HG02943 (cell line): ENCODE measurements around the gene UBAP2L.
A peak's percentile ranks its signal among the peaks of the same experiment; 100 is the strongest.

Source experiments
- ATAC-seq: cut with Tn5 transposase; IDR thresholded peaks from one replicate; pipeline ENCODE4 v1.9.1; 2021; ENCODE audit warnings: mild to moderate bottlenecking, low read depth, moderate library complexity; ENCODE audit not compliant: unreplicated experiment

The UBAP2L gene, protein sequence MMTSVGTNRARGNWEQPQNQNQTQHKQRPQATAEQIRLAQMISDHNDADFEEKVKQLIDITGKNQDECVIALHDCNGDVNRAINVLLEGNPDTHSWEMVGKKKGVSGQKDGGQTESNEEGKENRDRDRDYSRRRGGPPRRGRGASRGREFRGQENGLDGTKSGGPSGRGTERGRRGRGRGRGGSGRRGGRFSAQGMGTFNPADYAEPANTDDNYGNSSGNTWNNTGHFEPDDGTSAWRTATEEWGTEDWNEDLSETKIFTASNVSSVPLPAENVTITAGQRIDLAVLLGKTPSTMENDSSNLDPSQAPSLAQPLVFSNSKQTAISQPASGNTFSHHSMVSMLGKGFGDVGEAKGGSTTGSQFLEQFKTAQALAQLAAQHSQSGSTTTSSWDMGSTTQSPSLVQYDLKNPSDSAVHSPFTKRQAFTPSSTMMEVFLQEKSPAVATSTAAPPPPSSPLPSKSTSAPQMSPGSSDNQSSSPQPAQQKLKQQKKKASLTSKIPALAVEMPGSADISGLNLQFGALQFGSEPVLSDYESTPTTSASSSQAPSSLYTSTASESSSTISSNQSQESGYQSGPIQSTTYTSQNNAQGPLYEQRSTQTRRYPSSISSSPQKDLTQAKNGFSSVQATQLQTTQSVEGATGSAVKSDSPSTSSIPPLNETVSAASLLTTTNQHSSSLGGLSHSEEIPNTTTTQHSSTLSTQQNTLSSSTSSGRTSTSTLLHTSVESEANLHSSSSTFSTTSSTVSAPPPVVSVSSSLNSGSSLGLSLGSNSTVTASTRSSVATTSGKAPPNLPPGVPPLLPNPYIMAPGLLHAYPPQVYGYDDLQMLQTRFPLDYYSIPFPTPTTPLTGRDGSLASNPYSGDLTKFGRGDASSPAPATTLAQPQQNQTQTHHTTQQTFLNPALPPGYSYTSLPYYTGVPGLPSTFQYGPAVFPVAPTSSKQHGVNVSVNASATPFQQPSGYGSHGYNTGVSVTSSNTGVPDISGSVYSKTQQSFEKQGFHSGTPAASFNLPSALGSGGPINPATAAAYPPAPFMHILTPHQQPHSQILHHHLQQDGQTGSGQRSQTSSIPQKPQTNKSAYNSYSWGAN

GRCh38 chr1:154220071-154220969, at the start of gene UBAP2L:
TSS of gene UBAP2L (plus strand) at chr1:154220955. CDS start at chr1:154225124, 4,169 bp downstream.
- peak; percentile 94 for ATAC-seq

- ATAC-seq = no peak
Observed at GRCh38 chr1:154171223-154171583, 49.6 kb upstream of the UBAP2L start.

GRCh38 chr1:154171880-154172279, 48.9 kb upstream of the UBAP2L start:
- no peak for ATAC-seq

- no peak for ATAC-seq
Observed at GRCh38 chr1:154174654-154175053, 46.1 kb upstream of the UBAP2L start.

- no peak for ATAC-seq
Observed at GRCh38 chr1:154176337-154176736, 44.4 kb upstream of the UBAP2L start.

- no peak for ATAC-seq
Observed at GRCh38 chr1:154178013-154178412, 42.7 kb upstream of the UBAP2L start.

DNA sequence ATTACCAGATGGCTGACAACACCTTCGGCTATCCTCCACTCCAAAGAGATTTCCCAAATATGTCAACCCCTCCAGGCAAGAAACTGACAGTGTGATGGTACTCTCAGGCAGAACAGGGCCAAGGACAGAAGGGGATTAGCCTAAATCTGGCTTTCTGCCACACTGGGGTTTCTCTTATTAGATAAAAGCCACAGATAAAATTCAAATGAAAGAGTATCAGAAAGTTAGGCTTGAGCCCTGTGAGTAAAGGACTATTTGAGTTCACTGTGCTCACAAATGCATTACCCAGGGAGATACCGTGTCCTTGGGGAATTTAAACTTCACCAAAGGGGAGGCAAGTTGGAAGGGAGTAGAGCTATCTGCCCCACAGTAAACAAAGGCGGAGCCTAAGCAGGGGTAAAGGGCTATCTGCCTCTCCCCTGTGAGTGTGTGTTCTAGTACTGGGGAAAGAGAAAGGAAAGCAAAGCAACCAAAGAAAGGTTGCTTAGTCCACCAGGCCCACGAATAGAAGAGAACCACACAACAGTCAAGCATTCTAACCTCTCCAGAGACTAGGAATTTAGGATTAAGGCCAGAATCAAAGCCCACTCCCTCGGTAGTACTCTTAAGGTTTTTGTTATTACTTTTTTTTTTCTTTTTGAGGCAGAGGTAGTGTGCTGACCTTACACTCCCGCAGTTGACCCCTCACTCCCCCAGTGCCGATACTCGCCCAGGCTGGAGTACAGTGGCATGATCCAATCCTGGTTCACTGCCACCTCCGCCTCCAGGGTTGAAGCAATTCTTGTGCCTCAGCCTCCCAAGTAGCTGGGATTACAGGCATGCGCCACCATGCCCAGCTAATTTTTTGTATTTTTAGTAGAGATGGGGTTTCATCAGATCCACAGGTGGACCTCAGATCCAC, 41.6 kb upstream of the UBAP2L start:
- no peak for ATAC-seq

DNA sequence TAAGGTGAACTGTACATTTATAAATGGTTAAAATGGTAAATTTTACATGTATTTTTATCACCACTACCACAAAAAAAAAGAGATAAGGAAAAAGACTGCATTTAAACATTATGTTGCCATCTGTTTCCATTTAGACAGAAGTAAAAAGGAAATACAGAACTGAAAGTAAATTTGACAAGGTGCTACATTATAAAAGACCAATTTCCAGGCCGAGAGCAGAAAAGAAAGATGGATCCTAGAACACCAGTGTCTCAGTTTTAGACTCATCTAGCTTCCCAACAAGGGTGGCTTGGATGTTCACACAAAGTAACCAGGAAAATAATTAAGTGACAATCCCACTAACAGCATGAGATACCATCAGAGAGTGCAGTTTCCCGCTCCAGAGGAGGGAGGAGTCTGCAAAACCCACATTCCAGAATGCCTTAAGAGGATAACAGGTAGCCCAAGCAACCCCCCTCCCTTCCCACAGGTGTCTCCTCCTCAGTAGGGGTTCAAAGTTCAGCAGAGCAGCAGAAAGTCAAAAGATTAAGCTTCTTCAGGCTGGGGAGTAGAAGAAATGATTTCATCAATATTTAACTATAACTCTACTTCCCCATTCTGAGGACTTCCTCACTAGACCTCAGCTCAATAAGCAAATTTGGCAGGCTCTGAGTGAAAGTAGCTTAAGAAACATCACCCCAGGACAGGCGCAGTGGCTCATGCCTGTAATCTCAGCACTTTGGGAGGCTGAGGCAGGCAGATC, 40.6 kb upstream of the UBAP2L start:
- peak; percentile 38 for ATAC-seq

DNA sequence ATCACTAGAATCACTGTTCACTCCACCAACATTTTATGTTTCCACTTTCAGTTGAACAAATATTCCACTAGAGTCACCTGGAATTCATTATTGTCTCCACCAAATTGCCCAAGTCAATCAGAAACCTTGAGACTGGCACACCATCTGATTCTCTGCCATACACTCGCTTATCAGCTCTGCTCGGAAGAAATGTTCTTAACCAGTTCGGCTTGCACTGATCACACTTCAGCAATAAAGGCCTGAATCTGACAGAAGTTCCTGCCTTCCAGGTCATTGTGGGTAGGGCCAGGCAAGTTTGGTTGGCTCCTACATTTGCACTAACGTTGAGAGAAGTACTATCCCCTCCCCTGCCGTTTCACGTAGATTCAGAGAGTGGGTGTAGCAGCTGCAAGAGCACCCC, 38.8 kb upstream of the UBAP2L start:
- no peak for ATAC-seq

DNA sequence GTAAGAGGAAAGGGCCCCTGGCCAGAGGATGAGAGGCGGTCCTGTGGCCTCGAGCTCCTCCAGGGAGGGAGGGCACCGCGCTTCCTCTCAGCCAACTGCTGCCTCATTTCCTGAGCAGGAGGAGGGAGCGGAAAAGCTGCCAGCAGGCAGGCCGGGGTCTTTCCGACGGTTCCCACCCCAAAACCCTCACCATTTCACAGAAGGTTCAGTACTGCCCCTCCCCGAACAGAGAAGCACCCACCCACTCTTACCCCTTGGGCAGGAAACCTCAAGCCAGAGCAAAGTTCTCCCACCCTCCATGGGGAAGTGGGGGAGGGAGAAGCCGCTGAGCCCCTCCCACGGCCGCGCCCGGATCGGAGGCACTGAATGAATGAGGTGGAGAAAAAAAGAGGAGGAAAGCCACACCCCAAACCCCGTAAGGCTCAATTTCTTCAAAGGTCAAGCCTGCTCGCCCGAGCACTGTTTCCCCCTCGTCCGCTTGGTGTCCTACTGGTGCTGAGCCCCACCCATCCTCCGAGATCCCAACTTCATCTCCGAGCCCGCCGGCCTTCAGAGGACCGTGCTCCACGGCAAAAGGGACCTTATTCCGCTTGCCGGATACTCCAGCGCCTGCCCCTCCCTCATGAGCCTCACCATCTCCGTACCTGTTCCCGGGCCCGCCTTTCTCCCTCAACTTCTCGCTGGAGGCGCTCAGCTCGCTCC, 38.3 kb upstream of the UBAP2L start:
- peak; percentile 45 for ATAC-seq

DNA sequence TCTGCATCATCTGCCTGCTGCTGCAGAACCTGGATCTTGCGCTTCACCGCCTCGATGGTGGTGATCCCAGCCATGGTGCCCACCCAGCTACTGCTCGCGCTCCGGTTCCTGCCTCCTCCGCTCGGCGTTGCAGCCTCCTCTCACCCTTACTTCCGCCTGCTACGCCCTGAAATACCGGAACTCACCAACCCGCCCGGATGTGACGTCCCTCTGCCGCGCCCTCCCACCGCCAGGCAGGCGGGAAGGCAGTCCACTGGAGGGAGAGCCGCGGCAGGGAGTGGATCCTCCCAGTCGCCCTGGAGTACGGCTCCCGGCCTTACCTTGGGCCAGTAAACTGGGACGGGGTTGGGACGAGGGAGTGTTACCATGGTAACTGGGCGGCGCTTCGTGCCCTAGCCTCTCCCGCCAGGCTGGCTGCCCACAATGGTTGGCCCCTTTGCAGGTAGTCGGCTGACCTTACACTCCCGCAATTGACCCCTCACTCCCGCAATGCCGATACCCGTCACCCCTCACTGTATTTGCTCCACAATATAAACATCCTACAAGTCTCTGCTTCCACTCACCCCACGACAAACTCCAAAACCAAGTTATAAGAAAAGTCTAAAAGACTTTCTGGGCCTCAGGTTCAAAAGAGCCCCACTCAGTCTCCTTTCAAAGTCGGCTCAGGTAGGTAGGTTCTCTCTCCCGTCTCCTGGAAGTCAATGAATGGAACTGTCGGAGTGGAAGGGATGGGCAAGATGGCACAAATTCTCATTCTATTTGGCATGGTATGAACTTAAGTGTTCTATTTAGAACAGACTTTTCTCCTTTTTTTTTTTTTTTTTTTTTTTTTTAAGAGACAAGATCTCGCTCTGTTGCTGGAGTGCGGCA, 37.5 kb upstream of the UBAP2L start:
- peak; percentile 55 for ATAC-seq

DNA sequence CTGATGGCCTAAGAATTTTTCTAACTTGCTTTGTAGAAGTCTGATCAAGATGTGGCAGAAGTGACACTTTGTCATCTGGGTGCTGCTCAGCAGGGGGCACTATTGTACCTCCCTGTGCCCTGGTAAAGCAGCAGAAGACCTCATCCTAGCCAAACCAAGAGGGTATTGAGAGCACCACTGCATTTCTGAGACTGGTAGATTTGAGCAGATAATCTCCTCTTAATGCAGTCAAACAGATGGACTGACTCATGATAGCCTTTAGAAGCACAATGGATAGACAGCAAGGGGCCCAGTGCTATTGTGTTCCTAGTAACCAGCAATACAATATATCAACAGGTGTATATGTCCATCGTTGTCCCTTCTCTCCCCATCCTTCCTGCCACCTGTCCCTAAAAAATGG, 34.6 kb upstream of the UBAP2L start:
- no peak for ATAC-seq

DNA sequence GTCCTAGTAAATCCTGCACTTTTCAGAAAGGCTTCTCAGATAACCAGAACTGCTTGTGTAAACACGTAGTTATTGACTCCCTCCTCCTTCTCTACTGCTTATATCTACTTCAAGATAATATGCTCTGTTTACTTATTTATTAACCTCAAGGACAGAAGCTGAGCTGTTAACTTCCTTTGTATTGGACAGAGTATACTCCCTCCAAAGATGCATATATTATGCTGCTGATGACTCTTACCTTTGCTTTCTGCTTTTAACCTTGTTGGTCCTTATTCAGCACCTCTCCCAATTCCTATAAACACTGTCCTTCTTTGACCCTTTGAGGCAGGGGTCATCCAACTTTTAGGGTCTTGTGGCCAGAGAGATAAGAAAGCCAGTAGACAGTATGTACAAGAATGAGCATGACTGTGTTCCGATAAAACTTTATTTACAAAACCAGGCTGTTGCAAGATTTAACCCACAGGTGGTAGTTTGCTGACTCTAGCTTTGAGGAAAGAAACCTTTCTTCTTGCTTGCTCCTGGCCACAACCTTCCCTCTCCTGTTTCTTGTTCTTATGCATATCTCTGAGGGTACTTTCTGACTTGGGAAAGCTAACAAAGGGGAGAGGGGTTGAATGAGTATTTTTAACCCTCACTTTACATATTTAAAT, 33.8 kb upstream of the UBAP2L start:
- ATAC-seq = no peak

GRCh38 chr1:154190550-154190949, 30.2 kb upstream of the UBAP2L start:
- no peak for ATAC-seq

DNA sequence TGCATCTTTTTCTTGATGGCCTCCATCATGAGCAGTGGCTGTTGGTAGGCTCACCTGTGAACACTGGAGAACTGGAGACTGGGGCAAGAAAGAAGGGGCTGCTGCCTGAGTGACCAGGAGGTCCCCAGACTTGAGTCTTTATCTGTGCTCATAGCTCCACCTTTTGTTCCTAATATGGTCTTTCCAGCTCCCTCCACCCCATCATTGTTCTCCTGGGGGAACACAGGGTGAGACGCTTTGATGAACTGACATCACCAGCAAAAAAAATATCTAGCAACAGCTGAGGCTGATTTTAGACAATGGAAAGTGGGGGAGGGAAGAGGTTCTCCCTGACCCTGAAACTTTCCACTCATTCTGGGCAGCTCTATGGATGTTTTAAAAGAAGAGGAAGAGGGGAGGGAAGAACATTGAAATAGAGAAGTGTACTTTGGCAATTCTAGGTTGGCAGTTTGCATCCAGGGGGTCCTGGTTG, 28.7 kb upstream of the UBAP2L start, which contains the start of gene TPM3:
Gene TPM3 (minus strand): TSS at position 111 of the 472 bp plus-strand sequence. CDS start 82 bp downstream, at position 29.
- ATAC-seq = no peak

DNA sequence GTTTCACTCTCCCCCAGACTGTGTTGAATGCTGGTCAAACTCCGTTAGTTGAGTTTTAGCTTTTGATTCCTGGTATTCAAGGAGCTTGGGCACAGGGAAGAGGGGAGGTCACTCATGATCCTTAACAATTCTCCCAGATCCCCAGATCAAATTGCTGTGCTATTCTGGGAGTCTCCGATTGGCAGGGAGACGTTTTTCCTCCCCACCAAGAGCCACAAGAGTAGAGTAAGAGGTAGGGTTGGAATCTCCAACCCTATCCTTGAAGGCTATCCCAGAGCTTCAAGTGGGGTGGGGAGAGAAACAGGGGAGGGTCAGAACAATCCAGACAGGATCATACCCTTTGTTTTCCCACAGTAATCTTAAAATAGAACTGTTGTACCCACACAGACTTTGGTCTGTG, 28.3 kb upstream of the UBAP2L start:
- ATAC-seq = no peak
